ENCODE data around the gene SUGP1.

SUGP1 gene

GRCh38 chr19:19294914-19295313, 25.4 kb downstream of the SUGP1 start:
- DNase-seq = no peak

- DNase-seq = no peak
Measured at GRCh38 chr19:19292607-19293006, 27.7 kb downstream of the SUGP1 start.

GRCh38 chr19:19285686-19286085, 34.6 kb downstream of the SUGP1 start:
- DNase-seq = no peak

GRCh38 chr19:19280561-19280960, 39.7 kb downstream of the SUGP1 start:
- DNase-seq = no peak

- no peak for DNase-seq
Measured at GRCh38 chr19:19279853-19280252, 40.5 kb downstream of the SUGP1 start.

- no peak for DNase-seq
Measured at GRCh38 chr19:19279062-19279612, 41.2 kb downstream of the SUGP1 start.

GRCh38 chr19:19278315-19278714, 42.0 kb downstream of the SUGP1 start:
- DNase-seq = no peak

GRCh38 chr19:19276851-19277250, 43.5 kb downstream of the SUGP1 start:
- no peak for DNase-seq

- DNase-seq = no peak
Measured at GRCh38 chr19:19276386-19276785, 43.9 kb downstream of the SUGP1 start.

- no peak for DNase-seq
Measured at GRCh38 chr19:19274716-19275565, 45.4 kb downstream of the SUGP1 start.

- DNase-seq = no peak
Measured at GRCh38 chr19:19274146-19274545, 46.2 kb downstream of the SUGP1 start.

- no peak for DNase-seq
Measured at GRCh38 chr19:19271828-19272599, 48.3 kb downstream of the SUGP1 start.

GRCh38 chr19:19270749-19271571, 49.3 kb downstream of the SUGP1 start:
- no peak for DNase-seq

GRCh38 chr19:19269952-19270694, 50.2 kb downstream of the SUGP1 start:
- no peak for DNase-seq

GRCh38 chr19:19268453-19269385, 51.6 kb downstream of the SUGP1 start:
- DNase-seq = no peak

GRCh38 chr19:19267305-19267704, 53.0 kb downstream of the SUGP1 start:
- DNase-seq = no peak

- DNase-seq = no peak
Measured at GRCh38 chr19:19263886-19264487, 56.3 kb downstream of the SUGP1 start.

GRCh38 chr19:19262190-19263057, 57.9 kb downstream of the SUGP1 start:
- no peak for DNase-seq

- DNase-seq = no peak
Measured at GRCh38 chr19:19261350-19262189, 58.7 kb downstream of the SUGP1 start.
